MG63 (cell line): ENCODE measurements around the gene PSAP. TPM values are rescaled to one million over a fixed set of nuclear protein-coding genes. Genes with fewer than 3 reads are reported as not detected.
"Not testable (repeated sequence)": the region's sequence is repeated elsewhere in the genome, so short reads cannot be mapped to it uniquely, and the experiment has no call there.

Experiments
- DNase-seq: peaks from one replicate; pipeline ENCODE4 v3.0.0-alpha.2; 2020
- H3K27me3 ChIP-seq: fragments of 250-450 bp; sonication (Bioruptor Pico); 2 replicates; pipeline ENCODE4 v1.5.1; 2020; ENCODE audit warnings: mild to moderate bottlenecking, moderate library complexity
- H3K36me3 ChIP-seq: fragments of 250-450 bp; sonication (Bioruptor Pico); 2 replicates; pipeline ENCODE4 v1.5.1; 2020; ENCODE audit warnings: mild to moderate bottlenecking, moderate library complexity
- H3K4me3 ChIP-seq: fragments of 250-450 bp; sonication (Bioruptor Pico); 2 replicates; pipeline ENCODE4 v1.5.1; 2020; ENCODE audit warnings: mild to moderate bottlenecking, moderate library complexity
- H3K9me3 ChIP-seq: fragments of 250-450 bp; sonication (Bioruptor Pico); 2 replicates; pipeline ENCODE4 v1.5.1; 2020; ENCODE audit warnings: mild to moderate bottlenecking, moderate library complexity
- total RNA-seq: library from RNA; depleted of rRNA; stranded (reverse); fragments of >200 nt; shearing (Covaris generic); gene quantifications from 2 replicates; pipeline ENCODE4 v1.2.3, GENCODE V29; 2014; ENCODE audit warnings: low replicate concordance; rRNA removed

Gene PSAP
- 584 and 682 TPM in 2 replicates for total RNA-seq

DNA sequence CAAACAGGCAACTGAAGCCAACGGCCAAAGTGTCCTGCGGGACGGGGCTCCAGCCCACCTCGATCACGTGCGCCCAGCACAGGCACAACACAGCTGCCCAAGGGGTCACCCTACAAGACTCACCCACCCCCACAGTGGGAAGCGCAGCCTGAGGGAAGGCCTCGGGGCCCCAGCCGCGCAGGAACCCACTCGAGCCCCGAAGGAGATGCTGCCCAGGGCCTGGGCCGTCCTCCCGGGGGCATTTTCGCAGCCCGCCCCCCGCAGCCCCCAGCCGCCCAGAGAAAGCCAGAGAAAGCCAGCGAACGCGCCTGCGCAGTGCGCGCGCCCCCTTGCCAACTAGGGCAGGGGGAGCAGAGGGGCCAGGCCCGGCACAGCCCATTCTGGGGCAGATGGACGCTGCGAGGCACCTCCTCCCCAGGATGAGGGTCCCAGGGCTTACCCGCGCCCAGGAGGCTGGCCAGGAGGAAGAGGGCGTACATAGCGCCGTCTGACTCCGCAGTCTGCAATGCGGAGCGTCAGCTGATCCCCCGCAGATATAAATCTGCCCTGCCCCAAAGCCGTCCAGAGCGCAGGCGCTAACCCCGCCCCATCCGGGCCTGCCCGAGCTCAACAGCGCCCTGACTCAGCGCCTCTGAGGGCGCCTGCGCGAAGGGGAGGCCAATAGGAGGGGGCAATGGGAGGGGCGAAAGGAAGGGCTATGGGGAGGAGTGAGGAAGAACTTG lies at the start of gene PSAP:
Gene PSAP, minus strand, starts transcription at position 509 of the 722 bp plus-strand sequence. Its CDS starts 30 bp downstream, at position 479.
- Histone ChIP-seq H3K9me3 (no peaks in the 10 kb centered on the region), H3K4me3 (peak within 1 kb of the TSS; percentile 78)
- peak; percentile 98 for DNase-seq

DNA sequence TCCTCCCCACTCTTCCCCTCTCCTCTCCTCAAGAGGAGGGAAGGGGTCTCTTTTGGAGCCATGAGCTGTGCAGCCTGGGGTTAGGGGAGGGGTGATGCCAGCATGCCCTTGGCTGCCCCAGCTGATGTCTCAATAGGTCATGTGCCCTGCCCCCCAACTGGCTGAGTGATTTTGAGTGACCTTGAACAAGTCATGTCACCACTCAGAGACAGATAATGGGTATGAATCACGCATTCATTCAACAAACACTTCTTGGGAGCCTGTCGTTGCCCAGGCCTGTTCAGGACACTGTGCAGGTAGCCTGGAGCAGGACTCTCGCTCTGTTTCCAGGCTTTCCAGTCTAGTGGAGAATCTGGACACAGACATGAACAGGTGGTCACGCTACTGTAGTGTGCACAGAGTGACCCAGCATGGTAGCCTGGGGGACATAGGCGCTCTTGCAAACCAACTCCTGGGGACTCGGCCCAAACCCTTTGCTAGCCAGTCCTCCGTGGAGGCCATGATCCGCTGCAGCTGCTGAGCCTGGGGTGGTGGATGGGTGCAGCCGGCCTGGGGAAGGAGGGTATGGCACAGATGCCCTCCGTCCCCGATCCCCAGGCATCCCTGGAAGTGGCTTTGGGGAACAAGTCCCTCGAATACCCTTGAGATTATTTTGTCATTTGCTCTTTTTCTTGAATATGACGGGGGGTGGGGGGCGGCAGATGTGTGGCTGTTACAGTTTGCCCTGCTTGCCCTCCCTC lies 49.6 kb upstream of the PSAP start:
- Histone ChIP-seq H3K9me3 (no peaks in the 10 kb centered on the region), H3K36me3 (no peaks in the 10 kb centered on the region), H3K27me3 (no peaks in the 10 kb centered on the region), H3K4me3 (no peak overlapping the region)
- no peak for DNase-seq

More for the DNA sequence above, at the start of gene PSAP:
- Histone ChIP-seq H3K27me3 (no peaks in the 10 kb centered on the region), H3K36me3 (peaks cover 3% of the 10 kb centered on the region)

DNA sequence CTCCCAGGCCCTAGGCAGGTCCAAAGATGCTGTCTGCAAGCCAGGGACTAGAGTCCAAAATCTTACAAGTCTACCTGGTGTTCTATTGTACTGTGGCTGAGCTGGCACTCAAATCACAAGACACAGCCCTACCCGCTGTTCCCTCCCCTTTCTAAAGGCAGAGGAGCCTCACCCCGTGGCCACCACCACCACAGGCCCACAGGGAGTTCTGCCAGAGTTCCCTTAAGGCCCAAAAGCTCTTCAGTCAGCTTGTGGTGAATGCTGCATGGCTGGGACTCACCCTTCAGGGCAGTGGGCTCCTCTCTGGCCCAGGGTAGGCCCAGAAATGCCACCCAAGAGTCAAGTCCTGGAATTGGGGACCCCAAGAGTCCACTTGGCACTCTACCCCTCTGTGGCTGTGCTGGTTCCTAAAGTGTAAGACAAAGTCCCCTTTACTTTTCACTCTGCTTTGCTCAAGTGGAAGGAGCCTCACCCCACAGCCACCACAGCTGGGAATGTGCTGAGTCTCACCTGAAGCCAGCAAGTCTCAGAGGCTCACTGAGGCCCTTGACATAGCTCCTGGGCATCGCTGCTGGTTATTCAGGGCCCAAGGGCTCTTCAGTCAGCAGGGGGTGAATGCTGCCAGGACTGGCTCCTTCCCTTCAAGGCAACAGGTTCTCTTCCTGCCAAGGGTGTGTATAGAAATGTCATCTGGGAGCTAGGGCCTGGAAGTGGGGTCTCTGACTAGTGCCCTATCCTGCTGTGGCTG lies 48.8 kb upstream of the PSAP start:
- no peak overlapping the region for H3K4me3 ChIP-seq
- H3K36me3 ChIP-seq, result no peaks in the 10 kb centered on the region
- DNase-seq, result no peak
- no peaks in the 10 kb centered on the region for H3K9me3 ChIP-seq
- H3K27me3 ChIP-seq, result no peaks in the 10 kb centered on the region

DNA sequence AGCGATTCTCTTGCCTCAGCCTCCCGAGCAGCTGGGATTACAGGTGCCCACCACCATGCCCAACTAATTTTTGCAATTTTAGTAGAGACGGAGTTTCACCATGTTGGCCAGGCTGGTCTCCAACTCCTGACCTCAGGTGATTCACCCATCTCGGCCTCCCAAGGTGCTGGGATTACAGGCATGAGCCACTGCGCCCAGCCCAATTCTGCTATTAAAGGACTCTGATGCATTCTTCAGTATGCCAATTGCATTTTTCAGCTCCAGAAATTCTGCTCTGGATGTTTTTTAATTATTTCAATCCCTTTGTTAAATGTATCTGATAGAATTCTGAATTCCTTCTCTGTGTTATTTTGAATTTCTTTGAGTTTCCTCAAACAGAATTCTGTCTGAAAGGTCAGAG lies 47.3 kb upstream of the PSAP start:
- H3K9me3 ChIP-seq, H3K36me3 ChIP-seq, H3K27me3 ChIP-seq, DNase-seq, H3K4me3 ChIP-seq: not testable (repeated sequence)

DNA sequence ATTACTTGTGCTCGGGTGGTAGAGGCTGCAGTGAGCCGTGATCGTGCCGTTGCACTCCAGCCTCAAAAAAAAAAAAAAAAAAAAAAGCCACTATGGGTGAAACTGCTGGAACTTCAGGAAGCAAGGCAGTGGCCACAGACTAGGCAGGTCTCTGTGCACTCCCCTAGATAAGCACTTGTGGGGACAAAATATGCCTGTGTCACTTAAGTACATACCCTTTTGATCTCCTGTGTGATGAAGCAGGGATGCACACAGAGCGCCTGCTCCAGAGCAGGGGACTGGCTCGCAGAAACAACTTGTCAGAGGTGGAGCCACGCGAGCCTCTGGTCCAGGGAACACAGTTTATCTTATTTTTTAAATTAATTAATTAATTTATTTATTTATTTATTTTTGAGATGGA lies 42.9 kb upstream of the PSAP start:
- Histone ChIP-seq H3K36me3 (no peaks in the 10 kb centered on the region), H3K4me3 (no peak overlapping the region), H3K9me3 (no peaks in the 10 kb centered on the region), H3K27me3 (no peaks in the 10 kb centered on the region)
- DNase-seq, result no peak

DNA sequence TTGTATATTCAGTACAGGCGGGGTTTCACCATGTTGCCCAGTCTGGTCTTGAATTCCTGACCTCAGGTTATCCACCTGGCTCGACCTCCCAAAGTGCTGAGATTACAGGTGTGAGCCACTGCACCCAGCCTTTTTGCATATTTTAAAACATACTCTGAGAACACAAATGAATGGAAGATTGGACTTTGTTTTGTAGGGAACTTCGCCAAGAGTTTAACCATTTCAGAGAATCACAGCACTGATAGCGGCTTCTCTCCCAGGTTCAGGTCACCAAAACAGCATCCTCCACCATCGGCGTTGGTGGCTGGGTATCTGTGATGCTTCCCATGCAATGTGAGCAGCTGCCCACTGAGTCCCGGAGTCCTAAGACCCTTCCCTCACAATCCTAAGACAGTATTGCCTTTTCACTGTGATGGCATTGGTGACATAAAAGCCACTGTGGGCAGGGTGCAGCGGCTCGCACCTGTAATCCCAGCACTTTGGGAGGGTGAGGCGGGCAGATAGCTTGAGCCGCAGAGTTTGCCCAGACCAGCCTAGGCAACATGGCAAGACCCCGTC lies 42.3 kb upstream of the PSAP start:
- H3K9me3 ChIP-seq, result no peaks in the 10 kb centered on the region
- DNase-seq, result no peak
- H3K4me3 ChIP-seq, result no peak overlapping the region
- H3K27me3 ChIP-seq, result no peaks in the 10 kb centered on the region
- H3K36me3 ChIP-seq, result no peaks in the 10 kb centered on the region

DNA sequence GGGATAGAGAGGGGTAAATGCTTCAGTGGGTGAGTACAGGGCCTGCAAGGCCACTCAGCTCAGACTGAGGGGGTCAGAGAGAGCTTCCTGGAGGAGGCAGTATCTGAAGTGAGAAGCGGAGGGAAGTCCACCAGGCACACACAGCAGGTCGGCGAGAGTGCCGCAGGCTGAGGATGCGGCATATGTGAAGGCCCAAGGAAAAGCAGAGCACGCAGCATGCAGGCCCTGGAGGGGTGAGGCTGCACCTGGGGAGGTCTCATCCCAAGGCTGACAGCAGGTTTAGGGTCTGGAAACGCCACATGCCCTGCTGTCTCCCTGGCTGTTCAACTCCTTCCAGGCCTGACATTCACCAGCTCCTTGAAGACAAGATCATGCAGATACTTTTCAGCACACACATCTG lies 40.4 kb upstream of the PSAP start:
- no peaks in the 10 kb centered on the region for H3K9me3 ChIP-seq
- no peak for DNase-seq
- H3K27me3 ChIP-seq, result no peaks in the 10 kb centered on the region
- H3K36me3 ChIP-seq, result no peaks in the 10 kb centered on the region
- H3K4me3 ChIP-seq, result no peak overlapping the region

DNA sequence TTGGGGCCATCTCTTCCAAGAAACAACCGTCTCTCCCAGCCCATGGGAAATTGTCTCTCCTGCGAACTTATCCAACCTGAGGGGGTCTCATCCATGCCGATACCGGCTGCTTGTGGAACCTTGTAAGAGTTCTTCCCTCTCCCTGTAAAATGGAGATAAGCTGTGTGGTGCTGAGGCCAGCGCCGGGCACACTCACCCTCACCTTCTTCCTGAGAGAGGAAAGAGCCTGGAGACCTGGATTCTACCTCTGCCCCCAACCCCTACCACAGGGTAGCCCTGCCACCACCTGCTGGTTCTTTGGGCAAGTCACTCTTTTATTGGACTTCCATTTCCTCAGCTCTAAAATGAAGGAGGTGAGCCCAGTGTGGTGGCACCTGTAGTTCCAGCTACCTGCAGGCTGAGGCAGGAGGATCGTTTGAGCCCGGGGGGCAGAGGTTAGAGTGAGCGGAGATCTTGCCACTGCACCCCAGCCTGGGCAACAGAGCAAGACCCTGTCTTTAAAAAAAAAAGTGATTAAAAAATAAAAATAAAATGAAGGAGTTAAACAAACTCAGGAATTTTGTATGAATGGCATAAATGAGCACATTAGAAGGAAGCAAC lies 38.4 kb upstream of the PSAP start:
- Histone ChIP-seq H3K9me3 (no peaks in the 10 kb centered on the region), H3K36me3 (no peaks in the 10 kb centered on the region), H3K27me3 (no peaks in the 10 kb centered on the region), H3K4me3 (peak overlapping the region; percentile 58)
- DNase-seq, result no peak

DNA sequence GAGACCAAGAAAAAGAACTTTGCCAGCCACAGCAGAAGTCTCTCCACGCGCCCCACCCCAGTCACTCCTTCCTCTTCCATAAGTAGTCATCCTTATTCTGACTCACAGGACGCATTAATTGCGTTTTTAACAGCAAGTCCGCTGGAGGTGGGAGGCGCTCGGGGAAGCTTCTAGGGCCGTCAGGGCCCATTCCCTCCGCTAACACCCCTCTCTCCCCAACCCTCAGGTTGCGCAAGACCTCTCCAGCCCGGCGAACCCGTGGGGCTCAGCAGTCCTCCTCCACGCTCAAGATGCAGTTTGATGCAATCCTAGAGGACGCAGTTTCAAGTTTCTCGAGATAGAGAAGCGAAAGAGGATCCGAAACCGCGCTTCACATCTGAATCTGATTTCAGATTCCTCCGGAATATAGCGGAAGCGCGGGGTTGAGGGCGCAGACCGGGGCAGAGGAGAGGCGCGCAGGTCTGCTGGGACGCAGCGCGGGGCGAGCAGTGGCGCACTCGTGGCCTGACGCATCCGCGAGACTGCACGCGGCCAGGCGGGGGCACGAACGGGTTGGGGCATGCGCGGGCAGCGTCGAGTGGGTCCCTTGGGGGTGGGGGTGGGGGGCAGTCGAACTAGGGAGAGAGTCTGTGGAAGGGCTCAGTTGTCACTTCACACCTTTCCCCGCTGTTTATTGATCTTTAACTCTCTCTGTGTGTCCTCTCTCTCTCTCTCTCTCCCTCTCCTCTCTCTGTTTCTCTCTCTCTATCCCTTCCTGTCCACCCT lies 37.8 kb upstream of the PSAP start:
- peak; percentile 81 for DNase-seq
- H3K27me3 ChIP-seq, result no peaks in the 10 kb centered on the region
- H3K9me3 ChIP-seq, result no peaks in the 10 kb centered on the region
- peak overlapping the region; percentile 58 for H3K4me3 ChIP-seq
- H3K36me3 ChIP-seq, result no peaks in the 10 kb centered on the region

DNA sequence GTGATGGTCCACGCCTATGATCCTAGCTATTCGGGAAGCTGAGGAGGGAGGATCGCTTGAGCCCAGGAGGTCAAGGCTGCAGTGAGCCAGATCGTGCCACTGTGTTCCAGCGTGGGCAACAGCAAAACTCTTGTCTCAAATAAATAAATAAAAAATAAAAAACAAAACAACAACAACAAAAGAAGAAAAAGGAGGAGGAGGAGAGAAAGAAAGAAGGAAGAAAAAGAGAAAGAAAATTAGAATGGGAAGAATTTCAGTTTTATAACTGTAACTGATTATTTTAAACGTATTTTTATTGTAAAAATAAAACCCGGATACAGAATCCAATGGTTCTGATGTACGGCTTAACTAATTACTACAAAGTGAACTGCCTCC lies 37.2 kb upstream of the PSAP start:
- H3K9me3 ChIP-seq, result no peaks in the 10 kb centered on the region
- H3K36me3 ChIP-seq, result no peaks in the 10 kb centered on the region
- H3K4me3 ChIP-seq, result peak overlapping the region; percentile 58
- no peaks in the 10 kb centered on the region for H3K27me3 ChIP-seq
- DNase-seq, result no peak

DNA sequence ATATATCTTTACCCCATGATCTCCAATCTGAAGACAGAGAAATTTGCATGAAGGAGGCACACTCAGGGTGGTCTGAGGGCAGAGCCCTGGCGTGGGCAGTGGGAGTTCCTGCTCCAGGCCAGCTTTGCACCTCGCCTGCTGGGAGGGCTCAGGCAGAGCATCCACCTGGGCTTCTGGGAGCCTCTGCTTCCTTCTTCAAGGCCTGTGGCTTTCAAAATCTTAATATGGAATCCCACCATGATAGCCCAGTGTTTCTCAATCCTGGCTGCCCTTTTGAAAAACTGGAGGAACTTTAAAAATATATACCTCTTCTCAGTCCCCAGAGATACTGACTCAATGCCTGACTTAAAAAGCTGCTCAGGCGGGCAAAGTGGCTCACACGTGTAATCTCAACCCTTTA lies 36.7 kb upstream of the PSAP start:
- Histone ChIP-seq H3K27me3 (no peaks in the 10 kb centered on the region), H3K36me3 (no peaks in the 10 kb centered on the region), H3K4me3 (no peak overlapping the region), H3K9me3 (no peaks in the 10 kb centered on the region)
- no peak for DNase-seq

DNA sequence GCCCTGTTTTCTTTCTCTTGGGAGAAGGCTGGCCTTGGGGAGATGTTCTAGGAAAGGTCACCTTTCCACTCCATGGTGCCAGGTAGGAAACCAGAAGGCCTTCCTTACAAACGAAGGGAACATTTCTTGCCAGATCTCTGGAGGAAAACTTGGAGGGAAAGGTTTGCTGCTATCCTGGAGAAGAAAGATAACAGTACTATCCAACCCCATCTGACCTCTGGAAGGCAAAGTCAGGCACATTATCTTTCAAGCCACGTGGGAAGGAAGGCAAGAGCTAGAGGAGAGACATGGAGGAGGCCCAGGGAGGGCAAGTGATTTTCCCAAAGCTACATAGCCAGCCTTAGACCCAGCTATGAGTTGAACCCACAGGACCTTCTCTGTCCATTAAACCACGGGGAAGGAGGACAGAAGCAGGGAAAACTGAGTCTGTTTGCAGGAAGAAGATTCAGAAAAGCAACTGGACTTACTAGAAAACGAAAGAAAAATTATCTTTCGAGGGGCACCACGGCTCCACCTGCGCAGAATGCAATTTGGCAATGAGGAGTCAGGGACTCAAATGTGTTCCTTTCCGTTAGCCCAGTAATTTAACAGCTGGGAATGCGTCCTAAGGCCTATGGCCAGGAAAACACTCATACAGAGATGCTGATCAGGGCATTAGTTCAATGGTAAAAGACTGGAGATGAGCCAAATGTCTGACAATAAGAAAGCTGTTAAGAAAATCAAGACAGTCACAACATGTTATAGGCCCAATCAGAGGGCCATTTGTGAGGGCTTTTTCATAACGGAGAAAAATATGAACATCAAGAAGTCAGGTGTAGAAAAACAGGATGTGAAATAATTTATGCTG lies 32.0 kb upstream of the PSAP start:
- DNase-seq, result peak; percentile 12
- no peaks in the 10 kb centered on the region for H3K36me3 ChIP-seq
- no peaks in the 10 kb centered on the region for H3K27me3 ChIP-seq
- no peak overlapping the region for H3K4me3 ChIP-seq
- no peaks in the 10 kb centered on the region for H3K9me3 ChIP-seq

DNA sequence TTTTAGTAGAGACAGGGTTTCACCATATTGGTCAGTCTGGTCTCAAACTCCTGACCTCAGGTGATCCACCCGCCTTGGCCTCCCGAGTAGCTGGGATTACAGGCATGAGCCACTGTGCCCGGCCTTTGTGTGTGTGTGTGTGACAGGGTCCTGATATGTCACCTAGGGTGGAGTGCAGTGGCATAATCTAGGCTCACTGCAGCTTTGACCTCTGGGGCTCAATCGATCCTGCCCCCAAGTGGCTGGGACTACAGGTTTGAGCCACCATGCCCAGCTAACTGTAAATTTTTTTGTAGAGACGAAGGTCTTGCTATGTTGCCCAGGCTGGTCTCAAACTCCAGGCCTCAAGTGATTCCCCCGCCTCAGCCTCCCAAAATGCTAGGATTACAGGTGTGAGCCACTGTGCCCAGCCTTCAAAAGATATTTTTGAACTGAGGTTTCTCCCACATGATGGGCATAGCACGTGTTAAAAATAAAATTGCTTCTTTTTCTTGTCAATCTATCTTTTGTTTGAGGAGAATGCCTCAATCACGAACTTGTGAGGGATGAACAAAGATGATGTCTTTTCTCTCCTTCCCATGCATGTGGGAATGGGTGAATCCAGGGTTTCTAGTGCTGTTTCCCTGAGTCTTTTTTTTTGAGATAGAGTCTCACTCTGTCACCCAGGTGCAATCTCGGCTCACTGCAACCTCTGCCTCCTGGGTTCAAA lies 30.8 kb upstream of the PSAP start:
- H3K27me3 ChIP-seq, result no peaks in the 10 kb centered on the region
- DNase-seq, result no peak
- no peaks in the 10 kb centered on the region for H3K36me3 ChIP-seq
- no peaks in the 10 kb centered on the region for H3K9me3 ChIP-seq
- H3K4me3 ChIP-seq, result no peak overlapping the region

DNA sequence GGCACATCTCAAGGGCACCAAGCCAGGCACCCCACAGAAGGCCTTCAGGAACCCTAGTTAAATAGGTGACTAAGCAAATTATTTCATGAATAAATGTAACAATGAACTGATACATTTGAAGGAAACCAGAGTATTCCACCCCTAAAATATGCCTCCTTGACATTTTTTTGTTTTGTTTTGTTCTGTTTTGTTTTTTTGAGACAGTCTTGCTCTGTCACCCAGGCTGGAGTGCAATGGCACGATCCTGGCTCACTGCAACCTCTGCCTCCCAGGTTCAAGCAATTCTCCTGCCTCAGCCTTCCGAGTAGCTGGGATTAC lies 30.2 kb upstream of the PSAP start:
- not testable (repeated sequence) for H3K36me3 ChIP-seq, H3K9me3 ChIP-seq, H3K27me3 ChIP-seq, H3K4me3 ChIP-seq, DNase-seq
